ENCODE results near the gene PKD2.

Gene PKD2

DNA sequence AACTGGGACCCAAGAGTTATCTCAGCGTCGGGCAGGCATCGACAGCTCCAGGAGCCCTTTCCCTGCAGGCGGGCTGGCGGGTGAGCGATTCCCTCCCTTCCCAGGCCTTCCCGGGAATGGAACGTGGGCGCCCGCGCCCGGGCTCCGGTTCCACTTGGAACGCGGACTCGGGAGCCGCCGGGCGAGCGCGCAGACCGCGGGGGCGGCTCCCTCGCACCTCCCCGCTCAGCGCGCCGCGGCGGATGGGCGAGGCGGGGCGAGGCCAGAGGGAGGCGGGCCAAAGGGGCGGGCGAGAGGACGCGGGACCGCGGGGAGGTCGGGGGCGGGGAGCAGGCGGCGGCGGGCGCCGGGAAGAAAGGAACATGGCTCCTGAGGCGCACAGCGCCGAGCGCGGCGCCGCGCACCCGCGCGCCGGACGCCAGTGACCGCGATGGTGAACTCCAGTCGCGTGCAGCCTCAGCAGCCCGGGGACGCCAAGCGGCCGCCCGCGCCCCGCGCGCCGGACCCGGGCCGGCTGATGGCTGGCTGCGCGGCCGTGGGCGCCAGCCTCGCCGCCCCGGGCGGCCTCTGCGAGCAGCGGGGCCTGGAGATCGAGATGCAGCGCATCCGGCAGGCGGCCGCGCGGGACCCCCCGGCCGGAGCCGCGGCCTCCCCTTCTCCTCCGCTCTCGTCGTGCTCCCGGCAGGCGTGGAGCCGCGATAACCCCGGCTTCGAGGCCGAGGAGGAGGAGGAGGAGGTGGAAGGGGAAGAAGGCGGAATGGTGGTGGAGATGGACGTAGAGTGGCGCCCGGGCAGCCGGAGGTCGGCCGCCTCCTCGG, at the start of gene PKD2:
PKD2 (plus strand) TSS at position 332 of the 818 bp plus-strand sequence; CDS start at position 431, 99 bp downstream.
- Histone ChIP-seq H3K4me3 (ENCODE audit: low read depth, low read length) (peak within 1 kb of the TSS; percentile 62), H3K4me1 (peaks cover 4% of the 10 kb centered on the region), H3K9ac (no peak within 1 kb of the TSS), H3K4me2 (ENCODE audit: low read length) (peak within 1 kb of the TSS; percentile 64), H3K79me2 (peaks cover 12% of the 10 kb centered on the region), H3K27me3 (ENCODE audit: control insufficient read depth, insufficient read depth, low read length) (no peaks in the 10 kb centered on the region), H2AFZ (peak within 1 kb of the TSS; percentile 75), H3K9me3 (ENCODE audit: control insufficient read depth, low read length) (no peaks in the 10 kb centered on the region), H3K36me3 (ENCODE audit: control insufficient read depth, insufficient read depth, low read length) (no peaks in the 10 kb centered on the region), H3K27ac (no peak within 1 kb of the TSS)
- TF ChIP-seq CTCF (IDR thresholded peaks at IDR 0.05), result no peak

GRCh38 chr4:87961993-87962392, 45.4 kb upstream of the PKD2 start:
- no peak overlapping the region for H3K27ac ChIP-seq
- H3K4me2 ChIP-seq (ENCODE audit: low read length), result no peak overlapping the region
- no peaks in the 10 kb centered on the region for H3K9me3 ChIP-seq (ENCODE audit: control insufficient read depth, low read length)
- no peaks in the 10 kb centered on the region for H3K79me2 ChIP-seq
- H2AFZ ChIP-seq, result no peak overlapping the region
- no peak for TF ChIP-seq CTCF (IDR thresholded peaks at IDR 0.05)
- H3K4me3 ChIP-seq (ENCODE audit: low read depth, low read length), result no peak overlapping the region
- no peaks in the 10 kb centered on the region for H3K27me3 ChIP-seq (ENCODE audit: control insufficient read depth, insufficient read depth, low read length)
- no peak overlapping the region for H3K9ac ChIP-seq
- H3K4me1 ChIP-seq, result no peaks in the 10 kb centered on the region
- no peaks in the 10 kb centered on the region for H3K36me3 ChIP-seq (ENCODE audit: control insufficient read depth, insufficient read depth, low read length)

- Histone ChIP-seq H3K9me3 (ENCODE audit: control insufficient read depth, low read length) (no peaks in the 10 kb centered on the region), H3K79me2 (no peaks in the 10 kb centered on the region), H3K9ac (no peak overlapping the region), H3K4me2 (ENCODE audit: low read length) (no peak overlapping the region), H3K4me3 (ENCODE audit: low read depth, low read length) (no peak overlapping the region), H3K36me3 (ENCODE audit: control insufficient read depth, insufficient read depth, low read length) (no peaks in the 10 kb centered on the region), H2AFZ (no peak overlapping the region), H3K27ac (no peak overlapping the region), H3K27me3 (ENCODE audit: control insufficient read depth, insufficient read depth, low read length) (no peaks in the 10 kb centered on the region), H3K4me1 (no peaks in the 10 kb centered on the region)
- no peak for TF ChIP-seq CTCF (IDR thresholded peaks at IDR 0.05)
These were observed 44.9 kb upstream of the PKD2 start for GRCh38 chr4:87962398-87963146.

DNA sequence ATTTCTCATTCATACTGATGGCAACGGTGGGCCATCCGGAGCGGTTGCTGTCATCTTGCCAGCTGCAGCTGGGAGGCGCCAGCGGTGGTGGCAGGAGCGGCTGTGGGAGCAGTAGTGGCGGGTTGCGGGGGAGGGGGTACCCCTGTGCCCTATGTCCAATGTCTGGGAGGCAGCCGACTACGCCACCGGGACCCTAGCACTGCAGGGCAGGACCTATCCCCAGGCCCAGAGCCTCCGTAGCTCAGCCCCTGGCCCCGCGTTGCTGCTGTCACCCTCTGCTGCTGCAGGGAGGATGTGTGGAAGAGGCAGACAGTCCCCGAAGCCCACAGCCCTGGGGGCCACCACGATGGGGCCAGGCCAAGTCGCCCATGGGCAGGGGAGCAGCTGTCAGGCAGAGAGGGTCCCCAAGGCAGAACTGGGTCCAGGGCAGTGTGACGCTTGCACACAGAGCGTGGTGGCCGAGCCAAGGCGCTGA, 41.9 kb upstream of the PKD2 start:
- no peak overlapping the region for H3K27ac ChIP-seq
- no peaks in the 10 kb centered on the region for H3K9me3 ChIP-seq (ENCODE audit: control insufficient read depth, low read length)
- no peak overlapping the region for H3K9ac ChIP-seq
- TF ChIP-seq CTCF (IDR thresholded peaks at IDR 0.05), result no peak
- H3K36me3 ChIP-seq (ENCODE audit: control insufficient read depth, insufficient read depth, low read length), result no peaks in the 10 kb centered on the region
- H3K27me3 ChIP-seq (ENCODE audit: control insufficient read depth, insufficient read depth, low read length), result no peaks in the 10 kb centered on the region
- H3K4me1 ChIP-seq, result no peaks in the 10 kb centered on the region
- H2AFZ ChIP-seq, result no peak overlapping the region
- H3K4me2 ChIP-seq (ENCODE audit: low read length), result no peak overlapping the region
- no peak overlapping the region for H3K4me3 ChIP-seq (ENCODE audit: low read depth, low read length)
- no peaks in the 10 kb centered on the region for H3K79me2 ChIP-seq

Data from parathyroid adenoma (tissue), 2 donors.